ENCODE measurements around the gene UNC80. TPM values are rescaled to one million over a fixed set of nuclear protein-coding genes. Genes with fewer than 3 reads are reported as not detected.

The UNC80 gene
- total and polyA plus RNA-seq, 2 donors (not counting 3 experiments of a cell fraction or from before 2014, with no cell fraction given) = not detected

- FAIRE-seq = no peak
- H3K4me1 ChIP-seq (ENCODE audit: control insufficient read depth, extremely low read depth, insufficient read depth, low read length) = no peaks in the 10 kb centered on the region
- no peak for TF ChIP-seq EZH2 (IDR thresholded peaks at IDR 0.05; ENCODE audit: borderline replicate concordance, low read depth, low read length, severe bottlenecking)
- TF ChIP-seq MAX (IDR thresholded peaks at IDR 0.05; ENCODE audit: insufficient read depth, insufficient read length) = no peak
- BruUV-seq (replicated peaks) = no TSS peak
- H3K9me3 ChIP-seq (replicated peaks; ENCODE audit: control insufficient read depth, insufficient read depth, low read length) = no peaks in the 10 kb centered on the region
- H3K9ac ChIP-seq (replicated peaks; ENCODE audit: extremely low read depth, insufficient read depth, low read length) = no peak overlapping the region
- no peak overlapping the region for H3K4me3 ChIP-seq (replicated peaks in 1 of 3; ENCODE audit: insufficient read depth in 1 of 3, low read depth in 1 of 3, low read length in 3 of 3)
- no peak overlapping the region for H3K4me2 ChIP-seq (ENCODE audit: insufficient read depth, low read length)
- H3K79me2 ChIP-seq (ENCODE audit: control insufficient read depth, insufficient read depth, low read length) = no peaks in the 10 kb centered on the region
- no peaks in the 10 kb centered on the region for H3K36me3 ChIP-seq (ENCODE audit: control insufficient read depth in 2 of 2, extremely low read depth in 1 of 2, insufficient read depth in 2 of 2, low read length in 2 of 2)
- no peaks in the 10 kb centered on the region for H4K20me1 ChIP-seq (replicated peaks; ENCODE audit: control insufficient read depth, extremely low read depth, insufficient read depth, low read length)
- H2AFZ ChIP-seq (ENCODE audit: low read depth, low read length) = no peak overlapping the region
- dilution Hi-C loops (cut with MboI; ENCODE audit: extremely low pct_ligation_motif_present, low sequenced_read_pairs) = no loop called here
- CTCF ChIA-PET = interaction anchor here (1.0 kb wide), 1 partner anchor 464 kb away, joined by 3 read pairs; no protein-coding TSS in a partner anchor
- no peaks in the 10 kb centered on the region for H3K9me1 ChIP-seq (replicated peaks; ENCODE audit: control insufficient read depth, extremely low read depth, insufficient read depth, low read length)
- H3K27me3 ChIP-seq (ENCODE audit: control insufficient read depth in 2 of 2, insufficient read depth in 2 of 2, low read length in 2 of 2) = no peaks in the 10 kb centered on the region
- POLR2A ChIA-PET = no interaction called here
- DNase-seq (ENCODE audit: low read depth, low spot score) = no peak
- H3K27ac ChIP-seq (ENCODE audit: insufficient read depth, low read depth, low read length) = no peak overlapping the region
- intact Hi-C loops (cut with micrococcal nuclease) = no loop called here
These were observed 36.8 kb upstream of the UNC80 start for GRCh38 chr2:209734805-209735204.

- ChIA-PET POLR2A (no interaction called here), CTCF (no interaction called here)
- Histone ChIP-seq H3K4me2 (ENCODE audit: insufficient read depth, low read length) (no peak overlapping the region), H3K4me3 (replicated peaks in 1 of 3; ENCODE audit: insufficient read depth in 1 of 3, low read depth in 1 of 3, low read length in 3 of 3) (no peak overlapping the region), H4K20me1 (replicated peaks; ENCODE audit: control insufficient read depth, extremely low read depth, insufficient read depth, low read length) (no peaks in the 10 kb centered on the region), H3K9me1 (replicated peaks; ENCODE audit: control insufficient read depth, extremely low read depth, insufficient read depth, low read length) (no peaks in the 10 kb centered on the region), H3K27ac (ENCODE audit: insufficient read depth, low read depth, low read length) (no peak overlapping the region), H3K9ac (replicated peaks; ENCODE audit: extremely low read depth, insufficient read depth, low read length) (no peak overlapping the region), H3K4me1 (ENCODE audit: control insufficient read depth, extremely low read depth, insufficient read depth, low read length) (no peaks in the 10 kb centered on the region), H3K9me3 (replicated peaks; ENCODE audit: control insufficient read depth, insufficient read depth, low read length) (no peaks in the 10 kb centered on the region), H3K27me3 (ENCODE audit: control insufficient read depth in 2 of 2, insufficient read depth in 2 of 2, low read length in 2 of 2) (no peaks in the 10 kb centered on the region), H3K36me3 (ENCODE audit: control insufficient read depth in 2 of 2, extremely low read depth in 1 of 2, insufficient read depth in 2 of 2, low read length in 2 of 2) (no peaks in the 10 kb centered on the region), H2AFZ (ENCODE audit: low read depth, low read length) (no peak overlapping the region), H3K79me2 (ENCODE audit: control insufficient read depth, insufficient read depth, low read length) (no peaks in the 10 kb centered on the region)
- no peak for FAIRE-seq
- no peak for TF ChIP-seq FOS (IDR thresholded peaks at IDR 0.05; ENCODE audit: borderline replicate concordance, insufficient read depth, low read length)
- no peak for TF ChIP-seq EZH2 (IDR thresholded peaks at IDR 0.05; ENCODE audit: borderline replicate concordance, low read depth, low read length, severe bottlenecking)
- no peak for TF ChIP-seq JUN (IDR thresholded peaks at IDR 0.05; ENCODE audit: borderline replicate concordance, insufficient read depth, insufficient read length, low read depth)
- TF ChIP-seq MYC (IDR thresholded peaks at IDR 0.05; ENCODE audit: low read depth, low read length) = no peak
- no peak for TF ChIP-seq MAX (IDR thresholded peaks at IDR 0.05; ENCODE audit: insufficient read depth, insufficient read length)
- TF ChIP-seq, protein P1, sequence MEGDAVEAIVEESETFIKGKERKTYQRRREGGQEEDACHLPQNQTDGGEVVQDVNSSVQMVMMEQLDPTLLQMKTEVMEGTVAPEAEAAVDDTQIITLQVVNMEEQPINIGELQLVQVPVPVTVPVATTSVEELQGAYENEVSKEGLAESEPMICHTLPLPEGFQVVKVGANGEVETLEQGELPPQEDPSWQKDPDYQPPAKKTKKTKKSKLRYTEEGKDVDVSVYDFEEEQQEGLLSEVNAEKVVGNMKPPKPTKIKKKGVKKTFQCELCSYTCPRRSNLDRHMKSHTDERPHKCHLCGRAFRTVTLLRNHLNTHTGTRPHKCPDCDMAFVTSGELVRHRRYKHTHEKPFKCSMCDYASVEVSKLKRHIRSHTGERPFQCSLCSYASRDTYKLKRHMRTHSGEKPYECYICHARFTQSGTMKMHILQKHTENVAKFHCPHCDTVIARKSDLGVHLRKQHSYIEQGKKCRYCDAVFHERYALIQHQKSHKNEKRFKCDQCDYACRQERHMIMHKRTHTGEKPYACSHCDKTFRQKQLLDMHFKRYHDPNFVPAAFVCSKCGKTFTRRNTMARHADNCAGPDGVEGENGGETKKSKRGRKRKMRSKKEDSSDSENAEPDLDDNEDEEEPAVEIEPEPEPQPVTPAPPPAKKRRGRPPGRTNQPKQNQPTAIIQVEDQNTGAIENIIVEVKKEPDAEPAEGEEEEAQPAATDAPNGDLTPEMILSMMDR (IDR thresholded peaks at IDR 0.05; ENCODE audit: extremely low read depth in 1 of 2, insufficient read depth in 1 of 2, low read depth in 1 of 2, low read length in 2 of 2) = no peak
- TF ChIP-seq POLR2AphosphoS5 (IDR thresholded peaks at IDR 0.05; ENCODE audit: insufficient read depth, low read depth, low read length) = no peak
- TF ChIP-seq POLR2A (IDR thresholded peaks at IDR 0.05; ENCODE audit: low read depth, low read length) = no peak
- dilution Hi-C loops (cut with MboI; ENCODE audit: extremely low pct_ligation_motif_present, low sequenced_read_pairs) (no loop called here), intact Hi-C loops (cut with micrococcal nuclease) (no loop called here)
- BruUV-seq (replicated peaks) = no TSS peak
- no peak for DNase-seq (ENCODE audit: low read depth, low spot score)
These were observed 29.7 kb upstream of the UNC80 start for GRCh38 chr2:209741953-209742352.

Measured in endothelial cell of umbilical vein (primary cell).